CD4-positive, CD25-positive, alpha-beta regulatory T cell (primary cell): ENCODE data around the gene ELOB. TPM values are rescaled to one million over a fixed set of nuclear protein-coding genes. Genes with fewer than 3 reads are reported as not detected.

Experiments
- ATAC-seq, 2 donors: fragments of 150-1000 bp; cut with Tn5 transposase; one replicate each; pipeline ENCODE4 v1.10.0; 2021; ENCODE audit warnings: low read depth in 2 of 2, moderate number of reproducible peaks in 2 of 2, moderate library complexity in 1 of 2
- DNase-seq, 3 donors: peaks; one replicate each; pipeline versions ENCODE4 v3.0.0 to v3.0.0-alpha.2; 2012 to 2022; ENCODE audit warnings: mixed read lengths in 1 of 3
- H3K27ac ChIP-seq: one replicate; pipeline ENCODE4 v1.7.0; 2013; ENCODE audit warnings: mild to moderate bottlenecking, low read length; ENCODE audit not compliant: insufficient read depth, poor library complexity, severe bottlenecking
- H3K27me3 ChIP-seq: one replicate; pipeline ENCODE4 v1.7.0; 2013; ENCODE audit warnings: low read length; ENCODE audit not compliant: control insufficient read depth, insufficient read depth
- H3K36me3 ChIP-seq: one replicate; pipeline ENCODE4 v1.7.0; 2013; ENCODE audit warnings: mild to moderate bottlenecking, low read length, moderate library complexity; ENCODE audit not compliant: control insufficient read depth, insufficient read depth
- H3K4me1 ChIP-seq: 2 replicates; pipeline ENCODE4 v1.7.0; 2013; ENCODE audit warnings: mild to moderate bottlenecking, low read length; ENCODE audit not compliant: insufficient read depth, control insufficient read depth, poor library complexity, severe bottlenecking
- H3K4me3 ChIP-seq: one replicate; pipeline ENCODE4 v1.7.0; 2013; ENCODE audit warnings: low read depth, mild to moderate bottlenecking, low read length, moderate library complexity
- H3K9me3 ChIP-seq, 2 experiments: 1 replicate in 1 of 2; 2 replicates in 1 of 2; pipeline ENCODE4 v1.7.0; 2013; ENCODE audit warnings: low read length in 2 of 2, mild to moderate bottlenecking in 1 of 2, moderate library complexity in 1 of 2; ENCODE audit not compliant: control insufficient read depth in 2 of 2
- H3K27ac Mint-ChIP-seq, 3 donors: one replicate each; pipeline ENCODE4 v1.8.0; 2020 to 2022; ENCODE audit warnings: mild to moderate bottlenecking in 3 of 3, mixed read lengths in 3 of 3, moderate library complexity in 2 of 3
- H3K27me3 Mint-ChIP-seq: one replicate; pipeline ENCODE4 v1.8.0; 2022; ENCODE audit warnings: mild to moderate bottlenecking, mixed read lengths
- H3K36me3 Mint-ChIP-seq: one replicate; pipeline ENCODE4 v1.8.0; 2020; ENCODE audit warnings: mixed read lengths
- H3K4me1 Mint-ChIP-seq, 4 donors: one replicate each; pipeline ENCODE4 v1.8.0; 2020 to 2022; ENCODE audit warnings: mixed read lengths in 4 of 4, mild to moderate bottlenecking in 1 of 4
- H3K4me3 Mint-ChIP-seq, 4 donors: one replicate each; pipeline ENCODE4 v1.8.0; 2020 to 2022; ENCODE audit warnings: mild to moderate bottlenecking in 4 of 4, mixed read lengths in 4 of 4, moderate library complexity in 3 of 4
- H3K9me3 Mint-ChIP-seq, 7 donors: one replicate each; pipeline ENCODE4 v1.8.0; 2020 to 2022; ENCODE audit warnings: mixed read lengths in 7 of 7, mild to moderate bottlenecking in 3 of 7, moderate library complexity in 2 of 7
- polyA plus RNA-seq, 4 donors: library from polyadenylated mRNA; unstranded; fragments of 300-500 nt; fragmentation: Illumina TruSeq; gene quantifications; one replicate each; pipeline ENCODE4 v1.2.3, GENCODE V29; 2021
- total RNA-seq: library from RNA; stranded (reverse); gene quantifications from one replicate; pipeline ENCODE4 v1.2.3, GENCODE V29; 2022

Gene ELOB
- total and polyA plus RNA-seq, 5 donors from 2014 or later, result 96.5 to 359 (median 273) TPM

- ATAC-seq, result no peak
- Mint-ChIP-seq H3K9me3 (no peaks in the 10 kb centered on the region), H3K4me3 (peak overlapping the region; percentile 93 to 100 (median 97)), H3K27ac (peak overlapping the region; percentile 98 to 99 (median 98)), H3K27me3 (no peaks in the 10 kb centered on the region), H3K4me1 (peaks cover 0 to 51% (median 21%) of the 10 kb centered on the region in 4 donors), H3K36me3 (peaks cover 3% of the 10 kb centered on the region)
- Histone ChIP-seq H3K36me3 (peaks cover 15% of the 10 kb centered on the region), H3K4me1 (peaks cover 33% of the 10 kb centered on the region), H3K27me3 (no peaks in the 10 kb centered on the region), H3K9me3 (no peaks in the 10 kb centered on the region), H3K4me3 (peak overlapping the region; percentile 84), H3K27ac (peak overlapping the region; percentile 97)
- DNase-seq, result no peak
Measured at GRCh38 chr16:2778630-2778958, 1.5 kb upstream of the ELOB start.

- Mint-ChIP-seq H3K27me3 (no peaks in the 10 kb centered on the region), H3K36me3 (peaks cover 3% of the 10 kb centered on the region), H3K27ac (peak overlapping the region; percentile 98 to 99 (median 98)), H3K4me3 (peak overlapping the region; percentile 93 to 100 (median 97)), H3K9me3 (no peaks in the 10 kb centered on the region), H3K4me1 (peaks cover 0 to 51% (median 21%) of the 10 kb centered on the region in 4 donors)
- Histone ChIP-seq H3K4me1 (peaks cover 33% of the 10 kb centered on the region), H3K9me3 (no peaks in the 10 kb centered on the region), H3K27ac (peak overlapping the region; percentile 97), H3K36me3 (peaks cover 20% of the 10 kb centered on the region), H3K4me3 (peak overlapping the region; percentile 84), H3K27me3 (no peaks in the 10 kb centered on the region)
- ATAC-seq, result peak; percentile 18 to 30
- peak in 2 of 3 donors; percentile 46 to 55 for DNase-seq
Measured at GRCh38 chr16:2777903-2778629, 986 bp upstream of the ELOB start.

GRCh38 chr16:2776500-2777139 lies 460 bp downstream of the ELOB start:
- DNase-seq, result peak in 1 of 3 donors; percentile 51
- no peaks in the 10 kb centered on the region for H3K9me3 ChIP-seq
- ATAC-seq, result peak; percentile 23 to 35
- no peaks in the 10 kb centered on the region for H3K27me3 Mint-ChIP-seq
- H3K4me1 ChIP-seq, result peaks cover 33% of the 10 kb centered on the region
- H3K4me1 Mint-ChIP-seq, result peaks cover 0 to 60% (median 25%) of the 10 kb centered on the region in 4 donors
- H3K27me3 ChIP-seq, result no peaks in the 10 kb centered on the region
- peak overlapping the region; percentile 89 to 99 (median 95) for H3K27ac Mint-ChIP-seq
- peak overlapping the region; percentile 78 for H3K4me3 ChIP-seq
- peak overlapping the region; percentile 68 for H3K27ac ChIP-seq
- peaks cover 25% of the 10 kb centered on the region for H3K36me3 ChIP-seq
- peaks cover 12% of the 10 kb centered on the region for H3K36me3 Mint-ChIP-seq
- H3K9me3 Mint-ChIP-seq, result no peaks in the 10 kb centered on the region
- H3K4me3 Mint-ChIP-seq, result peak overlapping the region; percentile 93 to 100 (median 94)

GRCh38 chr16:2775765-2776499 lies 1.1 kb downstream of the ELOB start:
- Histone ChIP-seq H3K4me1 (peaks cover 33% of the 10 kb centered on the region), H3K27ac (no peak overlapping the region), H3K4me3 (peak overlapping the region; percentile 78), H3K27me3 (no peaks in the 10 kb centered on the region), H3K9me3 (no peaks in the 10 kb centered on the region), H3K36me3 (peaks cover 32% of the 10 kb centered on the region)
- Mint-ChIP-seq H3K4me1 (peaks cover 0 to 63% (median 25%) of the 10 kb centered on the region in 4 donors), H3K36me3 (peaks cover 16% of the 10 kb centered on the region), H3K4me3 (peak overlapping the region; percentile 93 to 100 (median 94)), H3K9me3 (no peaks in the 10 kb centered on the region), H3K27ac (peak overlapping the region; percentile 89 to 95 (median 92)), H3K27me3 (no peaks in the 10 kb centered on the region)
- DNase-seq (no peak), ATAC-seq (no peak)

- H3K36me3 ChIP-seq, result peaks cover 38% of the 10 kb centered on the region
Measured at GRCh38 chr16:2775131-2775716, 1.9 kb downstream of the ELOB start.

GRCh38 chr16:2774161-2774891 lies 2.8 kb downstream of the ELOB start:
- Histone ChIP-seq H3K27ac (no peak overlapping the region), H3K4me3 (no peak overlapping the region), H3K9me3 (no peaks in the 10 kb centered on the region), H3K27me3 (no peaks in the 10 kb centered on the region), H3K4me1 (peaks cover 33% of the 10 kb centered on the region), H3K36me3 (peaks cover 47% of the 10 kb centered on the region)
- DNase-seq (no peak), ATAC-seq (no peak)
- Mint-ChIP-seq H3K9me3 (no peaks in the 10 kb centered on the region), H3K27me3 (peaks cover 3% of the 10 kb centered on the region), H3K36me3 (peaks cover 26% of the 10 kb centered on the region), H3K4me3 (peak overlapping the region in 3 of 4 donors; percentile 61 to 100 (median 93)), H3K4me1 (peaks cover 0 to 56% (median 24%) of the 10 kb centered on the region in 4 donors), H3K27ac (peak overlapping the region in 1 of 3 donors; percentile 26)

More at GRCh38 chr16:2775131-2775716, 1.9 kb downstream of the ELOB start:
- no peaks in the 10 kb centered on the region for H3K27me3 ChIP-seq
- no peaks in the 10 kb centered on the region for H3K9me3 ChIP-seq
- DNase-seq (no peak), ATAC-seq (no peak)
- Mint-ChIP-seq H3K4me3 (peak overlapping the region; percentile 93 to 100 (median 94)), H3K27me3 (no peaks in the 10 kb centered on the region), H3K9me3 (no peaks in the 10 kb centered on the region), H3K36me3 (peaks cover 17% of the 10 kb centered on the region), H3K27ac (peak overlapping the region in 1 of 3 donors; percentile 92), H3K4me1 (peaks cover 0 to 61% (median 24%) of the 10 kb centered on the region in 4 donors)
- H3K4me3 ChIP-seq, result peak overlapping the region; percentile 78
- H3K4me1 ChIP-seq, result peaks cover 33% of the 10 kb centered on the region
- no peak overlapping the region for H3K27ac ChIP-seq
